Activated T-cell treated with anti-CD3 and anti-CD28 coated beads, Interleukin-2, amount 50 U/mL, for 4 hours (primary cell): Measurements from ENCODE around the gene DGKZ. TPM values are rescaled to one million over a fixed set of nuclear protein-coding genes. Genes with fewer than 3 reads are reported as not detected.

Source experiments
- ATAC-seq, 2 donors: fragments of 200-7000 bp; cut with Tn5 transposase; one replicate each; pipeline ENCODE4 v1.10.0; 2021
- DNase-seq: peaks from one replicate; pipeline ENCODE4 v3.0.0-alpha.2; 2020
- H3K27me3 Mint-ChIP-seq: one replicate; pipeline ENCODE4 v1.8.0; 2021; ENCODE audit warnings: low read depth, mixed read lengths
- H3K36me3 Mint-ChIP-seq: one replicate; pipeline ENCODE4 v1.8.0; 2022; ENCODE audit warnings: mixed read lengths; ENCODE audit not compliant: insufficient read depth
- H3K4me1 Mint-ChIP-seq: one replicate; pipeline ENCODE4 v1.8.0; 2021; ENCODE audit warnings: low read depth, mixed read lengths
- H3K4me3 Mint-ChIP-seq: one replicate; pipeline ENCODE4 v1.8.0; 2021; ENCODE audit warnings: mild to moderate bottlenecking, moderate library complexity, mixed read lengths
- H3K9me3 Mint-ChIP-seq: one replicate; pipeline ENCODE4 v1.8.0; 2021; ENCODE audit warnings: mixed read lengths
- total RNA-seq, 3 donors: library from RNA; stranded (reverse); gene quantifications; one replicate each; pipeline ENCODE4 v1.2.1, GENCODE V29; 2021

Gene DGKZ
- total RNA-seq, 3 donors from 2014 or later = 112 to 122 (median 118) TPM

DNA sequence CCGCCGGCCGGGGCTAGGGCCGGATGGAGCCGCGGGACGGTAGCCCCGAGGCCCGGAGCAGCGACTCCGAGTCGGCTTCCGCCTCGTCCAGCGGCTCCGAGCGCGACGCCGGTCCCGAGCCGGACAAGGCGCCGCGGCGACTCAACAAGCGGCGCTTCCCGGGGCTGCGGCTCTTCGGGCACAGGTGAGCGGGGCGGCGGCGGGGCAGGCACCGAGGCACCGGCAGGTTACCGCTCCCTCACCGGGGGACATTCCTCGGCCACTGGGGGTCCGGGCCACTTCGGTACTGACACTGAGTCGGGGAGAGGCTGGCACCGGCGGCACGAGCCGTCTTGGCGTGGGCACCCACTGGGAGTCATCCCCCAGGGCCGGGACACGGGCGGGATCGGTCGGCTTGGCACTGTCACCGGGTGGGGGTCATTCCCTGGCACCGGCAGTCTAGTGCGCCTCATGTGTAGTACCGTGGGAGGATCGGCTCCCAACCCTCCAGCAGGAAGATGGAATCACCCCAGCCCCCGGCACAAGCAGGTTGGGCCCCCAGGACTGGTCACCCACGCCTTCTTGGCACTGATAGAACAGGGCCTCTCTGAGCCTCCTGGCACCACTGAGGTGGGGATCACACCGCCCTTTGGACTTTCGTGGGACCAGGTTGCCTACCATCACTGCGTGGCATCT, 511 bp downstream of the DGKZ start:
- ATAC-seq (peak; percentile 1), DNase-seq (no peak)
- no peaks in the 10 kb centered on the region for H3K27me3 Mint-ChIP-seq
- H3K4me3 Mint-ChIP-seq = peak overlapping the region; percentile 92
- H3K4me1 Mint-ChIP-seq = peaks cover 82% of the 10 kb centered on the region
- H3K36me3 Mint-ChIP-seq = no peaks in the 10 kb centered on the region
- no peaks in the 10 kb centered on the region for H3K9me3 Mint-ChIP-seq

DNA sequence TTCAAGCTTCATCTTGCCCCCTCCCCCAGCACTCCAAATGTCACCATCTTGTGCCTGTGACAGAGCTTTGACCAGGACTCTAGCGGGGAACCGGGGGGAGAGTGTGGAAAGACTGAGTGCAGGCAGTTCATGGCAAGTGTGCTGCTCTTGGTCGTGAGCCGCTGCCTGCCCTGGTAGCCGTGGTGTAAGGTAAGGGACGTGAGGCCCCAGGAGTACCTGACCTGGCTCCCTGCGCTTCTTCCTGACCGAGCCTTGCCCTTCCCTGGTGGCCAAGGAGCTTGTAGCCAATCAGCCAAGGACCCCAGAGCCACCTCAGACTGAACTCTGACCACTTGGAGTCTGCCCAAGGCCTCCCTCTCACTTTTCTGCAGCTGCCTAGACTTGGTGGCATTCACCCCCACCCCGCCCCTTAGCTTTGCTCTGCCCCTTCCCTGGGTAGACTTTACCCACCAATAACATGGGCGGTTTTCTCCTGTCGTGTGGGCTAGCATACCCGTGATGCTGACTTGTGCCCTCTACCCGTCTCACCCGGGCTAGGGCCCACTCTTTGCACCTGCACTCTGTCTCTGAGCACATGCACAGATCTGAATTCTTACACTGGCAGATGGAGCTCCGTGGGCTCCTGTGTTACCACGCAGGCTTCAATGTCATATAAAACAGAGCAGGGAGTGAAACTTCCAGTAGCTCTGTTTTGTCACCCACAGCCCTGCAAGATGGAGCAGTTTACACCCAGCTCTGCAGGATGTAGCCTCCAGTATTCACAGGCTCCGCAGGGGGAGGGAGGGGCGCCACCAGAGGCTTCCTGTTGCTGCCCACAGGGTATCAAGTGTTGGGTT, 1.5 kb downstream of the DGKZ start:
- Mint-ChIP-seq H3K4me1 (peaks cover 83% of the 10 kb centered on the region), H3K36me3 (no peaks in the 10 kb centered on the region), H3K9me3 (no peaks in the 10 kb centered on the region), H3K4me3 (peak overlapping the region; percentile 92), H3K27me3 (no peaks in the 10 kb centered on the region)
- peak; percentile 5 to 14 for ATAC-seq
- DNase-seq = peak; percentile 48

DNA sequence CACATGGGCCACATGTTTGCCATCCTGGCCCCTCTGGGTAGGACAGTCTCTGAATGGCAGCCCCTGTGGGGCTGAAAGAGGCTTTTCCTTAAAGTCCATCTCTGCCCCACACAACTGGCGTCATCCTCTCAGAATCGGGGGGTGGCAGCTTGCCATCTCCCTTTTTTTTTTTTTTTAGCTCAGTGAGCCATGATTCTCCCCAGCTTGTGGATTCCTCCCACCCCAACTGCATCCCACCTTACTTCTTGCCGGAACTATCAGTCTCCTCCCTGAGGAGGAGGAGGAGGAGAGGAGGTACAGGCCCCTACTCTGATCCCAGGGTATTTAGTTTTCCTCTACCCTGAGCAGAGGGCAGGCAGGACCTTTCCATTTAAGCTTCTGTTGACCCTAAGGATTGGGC, 3.4 kb downstream of the DGKZ start:
- H3K4me3 Mint-ChIP-seq = peak overlapping the region; percentile 80
- DNase-seq = no peak
- no peaks in the 10 kb centered on the region for H3K27me3 Mint-ChIP-seq
- no peaks in the 10 kb centered on the region for H3K9me3 Mint-ChIP-seq
- ATAC-seq = no peak
- H3K36me3 Mint-ChIP-seq = no peaks in the 10 kb centered on the region
- H3K4me1 Mint-ChIP-seq = peaks cover 78% of the 10 kb centered on the region

- Mint-ChIP-seq H3K27me3 (no peaks in the 10 kb centered on the region), H3K36me3 (peaks cover 1% of the 10 kb centered on the region), H3K9me3 (no peaks in the 10 kb centered on the region), H3K4me1 (peaks cover 77% of the 10 kb centered on the region), H3K4me3 (peak overlapping the region; percentile 80)
- no peak for DNase-seq
- ATAC-seq = no peak
These were observed 3.9 kb downstream of the DGKZ start for GRCh38 chr11:46351148-46351547.

DNA sequence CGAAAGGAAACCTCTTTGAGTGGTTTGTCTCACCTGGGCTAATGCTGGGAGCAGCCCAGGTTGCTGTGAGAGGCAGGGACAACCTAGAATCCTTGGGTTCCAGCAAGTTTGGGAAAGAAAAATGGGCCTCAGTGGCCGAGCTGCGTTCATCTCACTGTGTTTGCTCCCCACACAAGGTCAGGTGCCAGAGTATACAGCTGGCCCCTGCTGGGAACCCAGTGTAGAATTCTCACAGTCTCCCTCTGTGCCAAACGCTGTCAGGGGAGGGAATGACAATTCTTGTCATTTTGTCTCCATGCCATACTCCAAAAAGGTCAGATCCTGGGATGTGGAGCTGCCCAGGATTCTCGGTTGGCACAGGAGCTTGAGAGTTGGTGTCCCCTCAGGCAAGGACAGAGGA, 4.3 kb downstream of the DGKZ start:
- Mint-ChIP-seq H3K4me1 (peaks cover 77% of the 10 kb centered on the region), H3K4me3 (peak overlapping the region; percentile 80), H3K9me3 (no peaks in the 10 kb centered on the region), H3K27me3 (no peaks in the 10 kb centered on the region), H3K36me3 (peaks cover 4% of the 10 kb centered on the region)
- ATAC-seq = no peak
- DNase-seq = no peak

DNA sequence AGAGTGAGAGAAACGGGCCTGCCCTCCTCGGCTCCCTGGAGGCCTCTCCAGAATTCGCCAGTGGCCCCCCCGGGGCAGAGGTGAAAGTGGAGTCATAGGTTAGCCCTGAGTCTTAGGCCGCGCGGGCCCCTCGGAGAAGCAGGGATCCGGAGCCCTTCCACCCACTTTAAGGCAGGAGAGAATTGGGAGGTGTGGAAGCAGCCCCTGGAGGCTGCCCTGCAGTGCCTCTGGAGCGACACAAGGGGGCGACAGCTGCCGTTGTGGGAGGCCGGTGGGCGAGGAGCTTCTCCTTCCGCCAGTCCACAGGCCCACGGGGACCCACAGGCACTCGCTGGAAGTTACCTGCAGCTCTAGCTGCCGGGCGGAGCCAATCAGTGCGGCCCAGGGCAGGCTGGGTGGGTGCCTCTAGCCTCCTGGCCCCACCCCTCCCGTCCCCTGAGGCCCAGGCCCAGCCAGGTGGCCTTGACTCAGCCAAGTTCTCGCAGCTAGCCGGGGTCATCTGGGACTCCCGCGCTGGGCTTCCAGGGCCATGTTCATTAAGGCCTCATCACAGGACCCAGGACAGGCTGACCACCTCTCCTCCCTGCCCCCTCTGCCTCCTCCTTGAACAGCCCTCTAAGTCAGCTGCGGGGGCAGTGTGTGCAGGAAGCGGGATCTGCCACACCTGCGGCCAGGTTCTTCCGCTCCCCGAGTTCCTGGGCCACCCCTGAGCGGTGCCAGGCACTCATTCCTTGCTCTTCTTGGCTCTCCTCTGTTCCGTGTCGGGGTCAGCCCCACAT, 5.0 kb downstream of the DGKZ start:
- H3K4me3 Mint-ChIP-seq = peak overlapping the region; percentile 80
- H3K4me1 Mint-ChIP-seq = peaks cover 79% of the 10 kb centered on the region
- DNase-seq (peak; percentile 72), ATAC-seq (peak; percentile 33 to 50)
- H3K36me3 Mint-ChIP-seq = peaks cover 4% of the 10 kb centered on the region
- H3K27me3 Mint-ChIP-seq = no peaks in the 10 kb centered on the region
- no peaks in the 10 kb centered on the region for H3K9me3 Mint-ChIP-seq

DNA sequence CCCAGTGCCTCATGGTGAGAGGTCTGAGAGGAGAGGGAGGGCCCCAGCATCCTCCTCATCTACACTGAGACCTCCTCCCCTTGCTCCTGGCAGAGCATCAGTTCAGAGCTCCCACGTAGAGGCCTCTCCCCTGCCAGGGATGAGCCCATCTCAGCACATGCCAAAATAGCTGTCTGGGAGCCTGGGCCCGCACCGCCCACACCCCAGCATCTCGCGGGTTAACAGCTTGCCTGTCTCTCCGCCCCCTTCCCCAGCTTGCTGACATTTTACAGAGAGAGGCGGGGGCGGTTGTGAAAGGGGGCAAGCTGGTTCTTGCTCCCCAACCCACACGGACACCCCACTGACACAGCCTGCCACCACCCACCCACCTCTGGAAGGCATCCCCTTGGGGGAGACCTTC, 6.4 kb downstream of the DGKZ start:
- Mint-ChIP-seq H3K36me3 (peaks cover 4% of the 10 kb centered on the region), H3K9me3 (no peaks in the 10 kb centered on the region), H3K4me1 (peaks cover 87% of the 10 kb centered on the region), H3K27me3 (no peaks in the 10 kb centered on the region), H3K4me3 (peak overlapping the region; percentile 80)
- peak; percentile 28 to 34 for ATAC-seq
- peak; percentile 70 for DNase-seq

DNA sequence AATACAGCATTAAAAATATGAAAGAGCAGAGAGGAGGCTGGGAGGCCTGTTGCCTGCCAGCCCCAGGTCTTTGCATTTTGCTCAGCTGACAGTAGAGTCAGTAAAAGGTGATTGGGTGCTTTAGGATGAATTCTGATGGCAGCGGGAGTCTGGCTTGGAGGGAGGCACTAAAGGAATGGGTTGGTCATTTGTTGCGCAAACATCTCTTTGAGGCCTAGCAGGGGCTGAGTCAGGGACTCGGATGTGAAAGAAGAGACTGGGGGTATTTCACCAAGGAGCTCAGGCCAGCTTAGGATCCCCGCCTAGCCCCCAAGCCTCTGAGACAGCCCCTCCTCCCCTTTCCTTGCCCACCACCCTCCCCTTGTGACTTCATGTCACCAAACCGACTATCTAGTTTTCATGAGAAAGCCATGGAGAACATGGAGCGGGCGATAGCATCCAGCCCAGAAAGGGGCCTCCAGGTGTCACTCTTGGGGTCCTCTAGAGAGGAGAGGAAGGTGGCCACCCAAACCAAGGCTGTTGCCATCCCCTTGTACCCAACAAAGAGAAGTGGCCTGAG, 9.7 kb downstream of the DGKZ start:
- Mint-ChIP-seq H3K27me3 (no peaks in the 10 kb centered on the region), H3K4me1 (peaks cover 72% of the 10 kb centered on the region), H3K4me3 (no peak overlapping the region), H3K36me3 (peaks cover 4% of the 10 kb centered on the region), H3K9me3 (no peaks in the 10 kb centered on the region)
- DNase-seq (no peak), ATAC-seq (no peak)

DNA sequence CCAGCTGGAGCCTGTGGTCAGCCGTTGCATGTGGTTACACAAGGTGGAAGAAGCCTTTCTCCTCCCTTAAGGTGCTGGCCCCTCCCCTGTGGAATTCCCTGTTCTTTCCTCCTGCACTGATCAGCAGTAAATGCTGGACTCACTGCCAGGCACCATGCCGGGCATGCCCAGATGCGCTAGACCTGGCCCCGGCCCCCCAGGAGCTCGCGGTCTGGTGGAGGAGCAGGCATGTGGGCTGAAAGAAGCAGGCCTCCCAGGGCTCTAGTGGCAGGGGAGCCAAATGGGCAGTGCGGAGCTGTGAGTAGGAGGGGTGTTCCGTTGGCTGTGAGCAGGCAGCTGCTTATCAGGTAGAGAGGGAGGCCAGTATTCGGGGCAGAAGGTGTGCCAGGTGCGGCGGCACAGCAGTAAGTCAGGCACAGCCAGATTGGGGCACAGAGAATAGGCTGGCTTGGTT, 10.2 kb downstream of the DGKZ start:
- Mint-ChIP-seq H3K27me3 (no peaks in the 10 kb centered on the region), H3K4me1 (peaks cover 74% of the 10 kb centered on the region), H3K9me3 (no peaks in the 10 kb centered on the region), H3K36me3 (peaks cover 4% of the 10 kb centered on the region), H3K4me3 (peak overlapping the region; percentile 22)
- DNase-seq (no peak), ATAC-seq (no peak)

DNA sequence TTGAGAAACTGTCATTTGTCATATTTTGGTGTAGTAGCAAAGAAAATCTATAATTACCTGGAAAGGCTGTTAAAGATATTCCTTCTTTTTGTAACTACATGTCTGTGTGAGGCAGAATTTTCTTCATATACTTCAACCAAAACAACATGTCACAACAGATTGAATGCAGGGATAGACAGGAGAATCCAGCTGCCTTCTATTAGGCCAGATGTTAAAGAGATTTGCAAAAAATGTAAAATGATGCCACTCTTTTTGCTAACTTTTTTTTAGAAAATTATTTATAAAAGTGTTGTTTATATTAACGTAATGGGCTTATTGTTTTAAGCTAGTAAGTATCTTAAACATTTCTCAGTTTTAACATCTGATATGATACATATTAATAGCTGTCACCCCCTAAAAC, 12.7 kb downstream of the DGKZ start:
- no peaks in the 10 kb centered on the region for H3K27me3 Mint-ChIP-seq
- peaks cover 72% of the 10 kb centered on the region for H3K4me1 Mint-ChIP-seq

GRCh38 chr11:46360878-46361277, 13.6 kb downstream of the DGKZ start:
- no peak for DNase-seq
- peak; percentile 34 to 42 for ATAC-seq
- H3K4me3 Mint-ChIP-seq = peak overlapping the region; percentile 76
- H3K4me1 Mint-ChIP-seq = peaks cover 75% of the 10 kb centered on the region
- H3K36me3 Mint-ChIP-seq = peaks cover 5% of the 10 kb centered on the region
- H3K27me3 Mint-ChIP-seq = no peaks in the 10 kb centered on the region
- no peaks in the 10 kb centered on the region for H3K9me3 Mint-ChIP-seq

More for the DNA sequence above, 12.7 kb downstream of the DGKZ start:
- H3K4me3 Mint-ChIP-seq = no peak overlapping the region
- H3K36me3 Mint-ChIP-seq = peaks cover 5% of the 10 kb centered on the region
- DNase-seq (no peak), ATAC-seq (no peak)
- H3K9me3 Mint-ChIP-seq = no peaks in the 10 kb centered on the region

- Mint-ChIP-seq H3K4me3 (peak overlapping the region; percentile 76), H3K36me3 (peaks cover 2% of the 10 kb centered on the region), H3K4me1 (peaks cover 70% of the 10 kb centered on the region), H3K27me3 (no peaks in the 10 kb centered on the region), H3K9me3 (no peaks in the 10 kb centered on the region)
- ATAC-seq (peak; percentile 95), DNase-seq (peak; percentile 54)
These were observed 14.3 kb downstream of the DGKZ start for GRCh38 chr11:46361283-46362155.
